Measurements from ENCODE around the gene GRB2.
A peak's percentile ranks its signal among the peaks of the same experiment; 100 is the strongest.
"Not testable (repeated sequence)": the region's sequence is repeated elsewhere in the genome, so short reads cannot be mapped to it uniquely, and the experiment has no call there.

Gene GRB2

DNA sequence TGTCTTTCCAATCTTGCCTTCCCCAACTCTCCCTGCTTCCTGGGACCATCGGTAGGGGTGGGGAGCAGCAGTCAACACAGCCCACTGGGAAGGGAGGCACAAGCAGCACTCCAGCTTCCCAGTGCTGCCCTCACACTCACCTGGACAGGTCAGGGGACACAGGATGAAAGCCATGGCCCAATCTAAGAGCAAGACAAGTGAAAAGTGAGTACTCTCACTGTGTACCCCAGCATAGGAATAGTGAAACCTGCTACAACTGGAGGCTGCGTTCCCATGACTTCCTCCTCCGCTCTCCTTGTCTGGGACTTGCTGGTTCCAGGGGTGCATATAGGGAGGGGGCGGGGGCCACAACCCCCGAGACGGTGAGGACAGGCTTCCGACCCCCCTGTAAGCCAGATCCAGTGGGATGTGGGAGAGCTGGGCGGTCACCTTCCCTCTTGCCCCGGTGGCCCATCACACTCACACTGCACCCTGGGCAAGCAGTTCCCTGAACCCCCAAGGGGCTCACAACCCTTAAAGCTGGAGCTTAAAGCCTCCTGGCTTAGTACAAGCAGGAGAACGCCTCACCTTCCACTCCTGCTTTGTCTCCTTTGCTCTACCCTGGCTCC lies 86.8 kb downstream of the GRB2 start:
- DNase-seq (ENCODE audit: low read depth, low spot score): no peak

DNA sequence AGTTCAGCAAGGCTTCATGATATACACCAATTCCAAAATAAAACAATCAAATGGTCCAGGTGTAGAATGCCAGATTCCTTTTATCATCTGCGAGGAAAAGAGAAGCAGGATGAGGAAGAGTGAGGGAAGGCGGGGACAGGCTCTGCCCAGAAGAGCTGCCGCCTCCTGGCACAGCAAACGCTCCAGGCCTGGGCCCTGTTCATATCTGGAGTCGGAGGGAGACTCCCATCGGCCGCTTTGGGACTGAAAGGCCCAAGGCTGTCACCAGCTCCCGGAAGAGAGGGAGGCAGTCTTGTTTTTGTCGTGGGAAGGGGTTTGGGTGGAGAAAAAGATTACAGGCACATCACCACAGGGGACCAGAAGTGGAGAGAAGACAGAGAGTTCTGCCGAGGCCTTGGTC lies 87.3 kb downstream of the GRB2 start:
- DNase-seq (ENCODE audit: low read depth, low spot score): no peak

DNA sequence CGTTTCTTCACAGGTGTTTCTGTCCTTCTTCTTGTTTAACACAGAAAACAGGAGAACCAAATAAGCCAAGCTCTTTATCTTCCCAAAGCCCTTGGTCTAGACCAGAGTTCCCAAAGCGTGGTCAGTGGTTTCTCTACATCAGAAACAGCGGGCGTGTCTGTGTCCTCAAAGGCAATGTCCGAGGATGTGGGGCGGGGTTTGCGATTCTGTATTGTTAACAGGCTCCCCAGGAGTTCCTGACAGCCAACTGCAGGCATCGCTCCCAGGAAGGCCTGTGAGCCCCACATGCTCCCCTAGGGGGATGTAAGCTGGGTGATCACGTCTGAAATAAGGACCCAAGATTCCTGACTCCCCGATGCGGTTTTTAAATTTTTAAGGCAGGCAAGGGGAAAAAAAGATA lies 87.8 kb downstream of the GRB2 start:
- no peak for DNase-seq (ENCODE audit: low read depth, low spot score)

DNA sequence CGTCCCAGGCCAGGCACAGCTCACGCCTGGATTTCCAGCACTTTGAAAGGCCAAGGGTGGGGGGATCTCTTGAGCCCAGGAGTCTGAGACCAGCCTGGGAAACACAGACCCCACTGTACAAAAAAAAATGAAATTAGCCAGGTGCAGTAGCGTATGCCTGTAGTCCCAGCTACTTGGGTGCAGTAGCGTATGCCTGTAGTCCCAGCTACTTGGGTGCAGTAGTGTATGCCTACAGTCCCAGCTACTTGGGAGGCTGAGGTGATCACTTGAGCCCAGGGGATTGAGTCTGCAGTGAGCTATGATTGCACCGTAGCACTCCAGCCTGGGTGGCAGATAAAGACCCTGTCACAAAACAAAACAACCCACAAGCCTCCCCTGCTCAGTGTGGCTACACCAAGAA lies 89.2 kb downstream of the GRB2 start:
- DNase-seq (ENCODE audit: low read depth, low spot score): no peak

DNA sequence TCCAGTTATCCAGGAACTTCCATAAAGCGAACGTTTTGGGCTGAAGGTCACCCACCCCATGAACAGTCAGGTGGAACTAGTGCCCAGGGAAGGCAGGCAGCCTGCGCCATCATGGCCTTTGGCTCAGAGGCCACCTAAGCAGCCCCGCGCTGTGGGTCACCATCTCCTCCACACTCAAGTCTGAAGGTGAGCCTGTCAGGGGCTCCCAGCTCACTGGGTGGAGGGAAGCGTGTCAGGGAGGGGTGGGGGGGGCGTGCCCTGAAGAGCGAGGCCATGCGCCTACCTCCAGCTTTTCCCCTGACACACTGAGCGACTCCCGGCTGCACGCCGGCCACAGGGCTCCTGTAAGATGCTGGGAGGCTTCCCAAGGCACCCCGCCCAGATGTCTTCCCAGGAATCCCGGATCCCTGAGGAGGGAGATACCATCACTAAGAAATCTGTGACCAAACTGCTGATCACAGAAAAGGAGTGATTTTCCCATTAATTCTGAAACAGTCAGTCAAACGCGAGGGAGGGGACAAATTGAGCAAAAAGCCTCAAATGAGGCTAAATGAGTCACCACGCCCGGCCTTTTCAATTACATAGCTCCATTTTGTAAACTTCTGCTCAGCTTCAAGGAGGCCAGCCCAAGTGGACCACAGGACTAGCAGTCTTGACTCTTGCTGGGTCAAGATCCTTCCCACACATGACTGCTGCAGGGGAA lies 89.8 kb downstream of the GRB2 start:
- no peak for DNase-seq (ENCODE audit: low read depth, low spot score)

DNA sequence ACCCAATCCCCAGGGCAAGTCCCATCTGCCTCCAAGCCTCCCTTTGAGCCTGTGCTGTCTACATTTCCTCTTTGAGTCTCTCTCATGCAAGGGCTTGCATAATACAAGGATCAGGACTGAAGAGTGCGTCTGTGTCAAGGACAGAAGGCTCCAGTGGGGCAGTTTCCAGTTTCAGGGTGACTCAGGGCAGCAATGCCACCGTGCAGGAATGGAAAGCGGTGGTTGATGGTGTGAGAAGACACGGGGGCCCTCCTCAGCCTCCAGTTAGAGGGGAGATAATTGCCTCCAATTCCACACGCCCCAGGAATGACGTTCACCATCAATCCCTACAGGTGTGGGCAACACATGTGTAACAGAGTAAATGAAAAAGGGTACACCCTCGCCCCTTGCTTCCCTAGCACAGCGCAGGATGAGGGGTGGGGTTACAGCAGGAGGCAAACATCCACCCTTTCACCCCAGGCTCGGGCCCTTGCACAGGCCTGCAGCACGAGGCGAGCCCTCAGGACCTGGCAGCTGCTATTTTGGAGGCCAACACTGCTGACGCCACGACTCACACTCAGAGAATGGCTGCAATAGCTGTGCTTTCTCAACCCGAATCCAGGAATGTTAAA lies 91.4 kb downstream of the GRB2 start:
- DNase-seq (ENCODE audit: low read depth, low spot score): no peak

DNA sequence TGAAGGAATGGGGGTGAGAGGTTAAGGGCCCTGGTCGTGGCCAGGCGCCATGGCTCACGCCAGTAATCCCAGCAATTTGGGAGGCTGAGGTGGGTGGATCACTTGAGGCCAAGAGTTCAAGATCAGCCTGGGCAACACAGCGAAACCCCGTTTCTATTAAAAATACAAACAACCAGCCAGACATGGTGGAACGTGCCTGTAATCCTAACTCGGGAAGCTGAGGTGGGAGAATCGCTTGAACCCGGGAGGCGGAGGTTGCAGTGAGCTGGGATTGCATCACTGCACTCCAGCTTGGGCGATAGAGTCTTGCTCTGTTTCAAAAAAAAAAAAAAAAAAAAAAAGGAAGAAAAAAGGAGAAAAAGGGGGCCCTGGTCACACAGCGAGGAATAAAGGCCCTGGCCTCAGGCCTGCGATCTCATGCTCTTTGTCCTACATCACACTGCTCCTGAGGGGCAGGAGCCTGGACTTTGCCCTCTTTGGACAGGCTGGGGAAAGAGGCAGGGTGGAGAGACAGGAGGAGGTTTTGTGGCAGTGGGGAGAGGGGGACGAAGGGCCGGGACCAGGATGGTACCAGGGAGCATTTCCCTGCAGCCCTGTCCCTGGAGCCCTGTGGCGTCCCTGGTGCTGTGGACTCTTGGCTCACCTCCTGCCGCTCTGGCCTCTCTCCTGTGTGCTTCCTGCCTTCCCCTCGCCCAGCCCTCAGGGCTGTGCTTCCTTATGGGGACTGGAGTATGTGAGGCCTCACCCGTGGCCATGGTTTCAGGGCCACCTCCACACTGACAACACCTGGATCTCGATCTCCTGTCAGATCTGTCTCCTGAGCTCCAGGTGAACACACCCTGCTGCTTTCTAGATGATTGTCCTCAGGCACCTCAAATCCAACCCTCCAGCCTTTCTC lies 96.5 kb downstream of the GRB2 start:
- DNase-seq (ENCODE audit: low read depth, low spot score): no peak

DNA sequence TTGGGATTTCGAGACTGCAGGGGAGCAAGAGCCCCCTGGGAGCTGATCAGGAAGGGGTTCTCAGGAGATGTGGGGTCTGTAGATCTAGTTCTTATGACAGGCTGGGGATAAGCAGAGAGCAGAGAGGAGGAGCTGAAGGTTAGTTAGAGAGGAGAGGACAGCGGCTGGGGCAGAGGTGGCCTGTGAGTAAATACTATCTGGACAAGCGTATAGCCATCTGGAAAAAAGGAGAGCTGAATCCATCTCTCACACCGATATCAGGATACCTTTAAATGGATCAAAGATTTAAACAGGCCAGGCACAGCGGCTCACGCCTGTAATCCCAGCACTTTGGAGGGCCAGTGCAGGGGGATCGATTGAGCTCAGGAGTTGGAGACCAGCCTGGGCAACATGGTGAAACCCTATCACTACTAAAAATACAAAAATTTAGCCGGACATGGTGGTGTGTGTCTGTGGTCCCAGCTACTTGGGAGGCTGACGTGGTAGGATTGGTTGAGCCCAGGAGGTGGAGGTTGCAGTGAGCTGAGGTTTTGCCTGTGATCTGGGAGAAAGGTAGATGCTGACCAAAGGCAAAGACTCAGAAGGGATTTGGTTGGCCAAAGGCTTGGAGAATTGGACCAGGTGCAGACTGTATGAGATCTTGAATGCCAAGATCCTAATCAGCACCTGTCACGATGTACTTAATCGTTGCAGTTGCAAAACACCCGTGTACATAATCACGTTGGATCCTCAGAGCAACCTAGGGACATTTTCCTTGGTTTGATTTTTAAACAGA lies 97.3 kb downstream of the GRB2 start:
- DNase-seq (ENCODE audit: low read depth, low spot score): no peak

DNA sequence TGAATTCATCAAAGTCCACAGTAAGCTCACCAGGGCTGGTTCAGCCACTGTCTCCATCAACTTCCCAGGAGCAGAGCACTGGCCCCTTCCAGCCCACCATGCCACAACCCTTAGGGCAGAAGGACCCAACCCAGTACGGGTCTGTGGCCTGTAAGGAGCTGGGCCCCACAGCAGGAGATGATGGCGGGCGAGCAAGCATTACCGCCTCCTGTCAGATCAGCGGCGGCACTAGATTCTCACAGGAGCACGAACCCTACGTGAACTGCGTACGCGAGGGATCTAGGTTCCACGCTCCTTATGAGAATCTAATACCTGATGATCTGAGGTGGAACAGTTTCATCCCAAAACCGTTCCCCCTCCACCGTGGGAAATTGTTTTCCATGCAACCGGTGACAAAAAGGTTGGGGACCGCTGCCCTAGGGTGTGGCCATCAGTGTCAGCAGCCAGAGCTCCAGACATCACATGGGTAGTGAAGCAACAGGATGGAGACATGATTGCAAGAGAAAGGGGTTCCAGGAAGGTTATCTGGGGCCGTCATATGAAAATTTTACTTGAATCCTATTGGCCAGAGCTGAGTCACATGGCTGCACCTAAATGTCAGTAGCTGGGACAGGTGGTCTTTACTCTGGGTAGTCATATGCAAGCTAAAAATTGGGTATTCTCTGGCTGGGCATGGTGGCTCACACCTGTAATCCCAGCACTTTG lies 103.8 kb downstream of the GRB2 start:
- no peak for DNase-seq (ENCODE audit: low read depth, low spot score)

DNA sequence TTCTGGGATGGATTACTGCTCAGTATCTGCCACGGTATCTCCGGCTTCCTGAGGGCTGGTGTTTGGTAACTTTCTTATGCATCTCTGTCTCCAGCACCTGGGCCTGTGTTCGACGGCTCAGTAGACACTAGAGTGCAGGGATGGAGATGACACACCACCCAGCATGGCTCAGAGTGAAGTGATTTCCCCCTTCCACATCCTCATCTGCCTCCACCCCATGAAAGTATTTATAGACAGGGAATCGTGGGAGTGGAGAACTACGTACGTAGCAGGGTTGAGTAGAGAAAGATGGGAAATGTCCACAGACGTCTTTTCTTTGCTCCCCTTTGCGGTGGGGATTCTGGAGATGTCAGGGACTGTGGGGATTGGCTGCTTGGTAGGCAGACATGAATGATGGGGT lies 104.4 kb downstream of the GRB2 start:
- DNase-seq (ENCODE audit: low read depth, low spot score): no peak

DNA sequence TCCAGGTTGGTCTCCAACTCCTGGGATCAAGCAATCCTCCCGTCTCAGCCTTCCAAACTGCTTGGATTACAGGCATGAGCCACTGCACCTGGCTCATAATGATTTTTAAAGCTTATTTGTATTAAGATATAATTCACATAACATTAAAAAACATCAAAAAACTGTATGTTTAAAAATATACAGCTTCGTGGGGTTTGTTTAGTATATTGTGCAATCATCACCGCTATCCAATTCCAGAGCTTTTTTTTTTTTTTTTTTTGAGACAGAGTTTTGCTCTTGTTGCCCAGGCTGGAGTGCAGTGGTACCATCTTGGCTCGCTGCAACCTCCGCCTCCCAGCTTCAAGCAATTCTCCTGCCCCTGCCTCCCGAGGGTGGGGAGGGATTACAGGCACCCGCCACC lies 105.2 kb downstream of the GRB2 start:
- no peak for DNase-seq (ENCODE audit: low read depth, low spot score)

DNA sequence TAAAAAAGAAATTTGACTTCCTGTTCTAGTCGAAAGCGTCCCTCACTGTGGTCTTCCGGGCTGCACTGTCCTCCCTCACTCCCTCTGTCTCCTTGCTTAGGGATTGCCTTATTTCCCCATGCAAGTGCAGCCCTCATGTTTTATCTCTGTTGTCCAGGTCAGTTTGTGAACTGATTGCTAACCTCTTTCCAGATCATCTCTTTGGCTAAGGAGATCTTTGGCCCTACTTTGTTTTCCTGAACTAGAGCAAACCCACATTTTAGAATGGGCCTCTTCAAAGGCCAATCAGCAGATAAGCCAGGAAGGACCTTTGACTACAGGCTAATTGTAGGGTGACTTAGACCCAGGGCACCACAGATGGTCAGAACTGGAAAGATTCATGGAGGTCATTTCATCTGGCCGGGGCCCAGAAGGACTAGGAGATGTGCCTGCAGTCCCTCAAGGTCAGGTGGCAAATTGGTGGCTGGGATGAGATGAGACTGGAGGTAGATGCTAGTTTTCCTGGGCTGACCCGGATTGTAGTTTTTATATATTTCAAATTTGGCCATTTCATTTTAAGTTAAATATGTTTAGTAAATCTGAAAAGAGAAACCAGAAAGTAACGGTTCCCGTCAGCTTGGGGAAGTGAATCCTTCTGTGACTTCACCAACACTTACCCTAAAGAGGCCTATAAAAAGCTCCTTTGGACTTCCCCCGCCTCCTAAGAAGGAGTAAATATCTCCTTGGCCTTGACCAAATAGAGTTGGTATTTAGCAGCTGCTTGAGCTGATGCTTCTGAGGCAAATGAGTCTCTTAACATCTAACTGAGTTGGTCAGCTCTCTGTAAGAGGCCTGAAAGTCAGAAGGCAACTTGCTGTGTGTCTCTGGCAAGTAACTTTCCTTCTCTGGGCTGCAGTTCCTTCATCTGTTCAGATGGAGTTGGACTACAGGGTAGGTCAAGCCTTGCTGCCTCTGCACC lies 110.0 kb downstream of the GRB2 start:
- no peak for DNase-seq (ENCODE audit: low read depth, low spot score)

DNA sequence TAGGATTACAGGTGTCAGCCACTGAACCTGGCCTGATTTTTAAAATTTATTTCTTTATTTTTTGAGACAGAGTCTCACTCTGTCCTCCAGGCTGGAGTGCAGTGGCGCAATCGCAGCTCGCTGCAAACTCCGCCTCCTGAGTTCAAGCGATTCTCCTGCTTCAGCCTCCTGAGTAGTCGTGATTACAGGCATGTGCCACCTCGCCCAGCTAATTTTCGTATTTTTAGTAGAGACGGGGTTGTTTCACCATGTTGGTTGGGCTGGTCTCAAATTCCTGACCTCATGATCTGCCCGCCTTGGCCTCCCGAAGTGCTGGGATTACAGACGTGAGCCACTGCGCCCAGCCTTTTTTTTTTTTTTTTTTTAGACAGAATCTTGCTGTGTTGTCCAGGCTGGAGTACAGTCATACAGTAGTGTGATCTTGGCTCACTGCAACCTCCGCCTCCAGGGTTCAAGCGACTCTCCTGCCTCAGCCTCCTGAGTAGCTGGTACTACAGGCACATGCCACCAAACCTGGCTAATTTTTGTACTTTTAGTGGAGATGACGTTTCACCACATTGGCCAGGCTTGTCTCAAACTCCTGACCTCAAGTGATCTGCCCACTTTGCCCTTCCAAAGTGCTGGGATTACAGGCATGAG lies 112.5 kb downstream of the GRB2 start:
- not testable (repeated sequence) for DNase-seq (ENCODE audit: low read depth, low spot score)

DNA sequence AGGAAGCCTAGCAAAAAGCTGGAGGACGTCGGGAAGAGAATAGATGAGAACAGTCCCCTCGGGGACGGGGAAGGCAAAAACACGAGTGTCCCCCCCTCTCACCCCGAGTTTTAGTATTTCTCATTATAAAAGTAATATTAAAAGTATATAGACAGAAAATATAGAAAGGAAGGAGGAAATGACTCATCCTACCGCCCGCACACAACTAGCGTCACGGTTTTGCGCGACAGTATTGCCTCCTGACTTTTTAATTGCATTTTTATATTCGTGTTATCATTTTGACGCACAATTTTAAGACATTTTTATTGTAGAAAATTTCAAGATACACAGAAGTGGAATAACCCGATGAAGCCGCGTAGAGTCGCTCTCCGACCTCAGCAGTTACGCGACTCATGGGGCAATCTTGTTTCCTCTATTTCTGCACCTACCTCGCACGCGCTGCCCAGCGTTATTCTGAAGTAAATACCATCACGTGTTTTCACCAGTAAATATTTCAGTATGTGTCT lies 115.6 kb downstream of the GRB2 start:
- peak; percentile 27 for DNase-seq (ENCODE audit: low read depth, low spot score)

DNA sequence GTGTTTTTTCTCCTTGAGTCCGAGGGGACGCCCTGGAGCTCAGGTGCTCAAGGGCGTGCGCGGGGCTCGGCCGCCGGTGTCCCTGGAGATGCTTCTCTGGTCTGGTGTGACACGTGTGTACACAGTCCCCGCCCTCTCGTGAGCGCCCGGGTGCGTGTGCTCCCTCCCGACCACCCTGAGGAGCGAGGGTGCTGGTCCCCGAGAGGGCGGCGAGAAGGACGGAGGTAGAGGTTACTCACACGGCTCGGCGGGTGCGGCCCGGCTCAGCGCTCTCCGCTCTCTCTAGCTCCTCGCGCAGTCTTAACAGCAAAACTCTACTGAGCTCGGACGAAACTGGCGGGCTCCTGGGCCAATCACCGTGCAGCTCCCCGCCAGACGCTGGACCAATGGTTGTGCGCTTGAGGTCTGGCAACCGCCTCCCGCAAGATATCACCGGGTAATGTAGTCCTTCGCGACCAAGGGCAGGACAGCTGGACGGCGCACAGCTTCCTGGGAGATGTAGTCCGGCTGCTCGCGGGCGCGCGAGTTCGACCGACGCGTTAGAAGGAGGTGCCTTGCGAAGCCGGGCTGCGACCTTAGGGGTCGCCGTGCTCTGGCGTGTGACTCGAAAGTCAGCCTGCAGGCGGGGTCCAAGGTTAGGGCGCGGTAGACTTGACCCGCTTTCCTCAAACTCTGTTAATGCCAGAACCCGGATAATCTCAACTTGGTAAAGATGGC lies 116.2 kb downstream of the GRB2 start, which contains the start of gene SLC25A19:
Gene SLC25A19, minus strand, starts transcription at position 319 of the 717 bp plus-strand sequence. CDS start 2,669 bp downstream, outside the sequence.
- DNase-seq (ENCODE audit: low read depth, low spot score): peak; percentile 87

DNA sequence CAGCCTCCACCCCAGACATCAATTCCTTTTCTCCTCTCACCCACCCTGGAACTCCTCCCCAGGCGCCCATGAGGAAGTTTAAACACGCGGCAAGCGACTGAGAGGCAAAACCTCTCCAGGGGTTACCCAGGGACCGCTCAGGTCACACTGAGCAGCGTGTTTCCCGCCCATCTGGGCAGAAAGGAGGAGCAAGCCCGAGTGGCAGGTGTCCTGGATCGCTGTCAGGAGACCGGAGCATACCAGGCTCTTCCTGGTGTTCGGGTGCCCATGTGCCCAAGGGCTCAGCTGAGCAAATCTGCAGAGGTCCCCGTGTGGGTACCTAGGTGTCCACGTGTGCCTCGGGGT lies 116.7 kb downstream of the GRB2 start:
- DNase-seq (ENCODE audit: low read depth, low spot score): no peak

DNA sequence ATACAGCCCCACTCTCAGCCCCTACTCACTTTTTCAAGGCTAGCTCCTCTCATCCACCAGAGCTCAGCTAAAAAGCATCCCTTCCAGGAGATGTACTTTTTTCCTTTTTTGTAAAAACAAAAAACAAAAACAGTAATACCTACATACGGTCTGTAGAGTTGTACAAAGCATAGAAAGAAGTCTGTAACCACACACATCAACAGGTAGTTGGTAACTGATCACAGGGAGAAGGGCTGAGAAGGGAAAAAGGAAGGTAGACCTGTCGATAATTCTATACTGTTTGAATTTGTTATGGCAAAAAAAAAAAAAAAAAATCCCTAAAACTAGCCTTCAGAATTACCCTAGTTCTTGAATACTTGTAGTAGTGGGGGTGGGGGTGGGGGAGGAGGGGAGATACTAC lies 117.1 kb downstream of the GRB2 start:
- DNase-seq (ENCODE audit: low read depth, low spot score): no peak

DNA sequence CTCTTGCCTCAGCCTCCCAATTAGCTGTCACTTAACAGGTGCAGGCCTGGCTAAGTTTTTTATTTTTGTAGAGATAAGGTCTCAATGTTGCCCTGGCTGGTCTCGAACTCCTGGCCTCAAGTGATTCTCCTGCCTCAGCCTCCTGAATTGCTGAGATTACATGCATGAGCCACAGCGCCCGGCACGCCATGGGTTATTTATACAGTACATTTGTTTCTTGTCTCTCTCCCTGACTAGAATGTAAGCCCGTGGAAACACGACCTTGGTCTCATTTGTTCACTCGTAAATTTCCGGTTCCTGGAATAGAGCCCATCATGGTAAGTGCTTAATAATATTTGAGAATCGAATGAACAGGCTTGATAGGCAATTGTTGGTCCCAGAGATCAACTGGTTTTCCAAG lies 118.3 kb downstream of the GRB2 start:
- no peak for DNase-seq (ENCODE audit: low read depth, low spot score)

Data from activated naive CD8-positive, alpha-beta T cell treated with anti-CD3 and anti-CD28 coated beads, Interleukin-2, amount 50 U/mL, for 16 hours (primary cell).